SHP77 (cell line): ENCODE measurements around the gene GATD1.
A peak's percentile ranks its signal among the peaks of the same experiment; 100 is the strongest.

ENCODE experiments used
- DNase-seq, 2 experiments: peaks; one replicate each; lab custom pipeline; 2025; lab: John Stamatoyannopoulos, UW

The GATD1 gene

GRCh38 chr11:795634-796564 lies 18.6 kb upstream of the GATD1 start:
- DNase-seq = peak in 1 of 2 experiments; percentile 22

GRCh38 chr11:794766-795633 lies 17.7 kb upstream of the GATD1 start:
- DNase-seq = no peak

- DNase-seq = no peak
These were observed 16.9 kb upstream of the GATD1 start for GRCh38 chr11:794013-794765.

- no peak for DNase-seq
These were observed 16.3 kb upstream of the GATD1 start for GRCh38 chr11:793556-793955.

GRCh38 chr11:792873-793272 lies 15.6 kb upstream of the GATD1 start:
- no peak for DNase-seq

GRCh38 chr11:792535-792821 lies 15.2 kb upstream of the GATD1 start:
- DNase-seq = no peak

- DNase-seq = no peak
These were observed 14.6 kb upstream of the GATD1 start for GRCh38 chr11:791658-792534.

GRCh38 chr11:790721-791564 lies 13.7 kb upstream of the GATD1 start:
- no peak for DNase-seq

- DNase-seq = no peak
These were observed 12.7 kb upstream of the GATD1 start, which contains the start of gene CEND1 for GRCh38 chr11:789943-790342. CEND1 (minus strand) TSS chr11:790090; CDS start chr11:788576, 1,514 bp downstream.

- DNase-seq = no peak
These were observed 12.0 kb upstream of the GATD1 start for GRCh38 chr11:788953-789940.

GRCh38 chr11:788009-788640 lies 10.8 kb upstream of the GATD1 start:
- no peak for DNase-seq

GRCh38 chr11:787084-787675 lies 9.9 kb upstream of the GATD1 start:
- no peak for DNase-seq

- no peak for DNase-seq
These were observed 9.2 kb upstream of the GATD1 start for GRCh38 chr11:786235-787083.

- peak; percentile 57 to 66 for DNase-seq
These were observed 6.3 kb upstream of the GATD1 start for GRCh38 chr11:783581-784015.

GRCh38 chr11:782264-783174 lies 5.2 kb upstream of the GATD1 start:
- DNase-seq = no peak

GRCh38 chr11:779955-780532 lies 2.8 kb upstream of the GATD1 start:
- DNase-seq = no peak
